HepG2 (cell line): ENCODE data around the gene G6PC3. TPM values are rescaled to one million over a fixed set of nuclear protein-coding genes. Genes with fewer than 3 reads are reported as not detected.

Experiments used
- ASH2L ChIP-seq: fragments of 300-600, 200-600 bp; sonication (generic); IDR thresholded peaks from 2 replicates; pipeline ENCODE4 v1.7.0; 2017; ENCODE audit warnings: low read depth, mild to moderate bottlenecking, moderate library complexity, mixed read lengths, low read length; ENCODE audit not compliant: insufficient read length
- GMEB2 ChIP-seq: IDR thresholded peaks from 2 replicates; pipeline ENCODE4 v1.6.1; 2016; ENCODE audit warnings: missing biosample characterization, missing genetic modification reagents, low read depth
- HBP1 ChIP-seq: IDR thresholded peaks from 2 replicates; pipeline ENCODE4 v1.6.1; 2016; ENCODE audit warnings: low read depth, control low read depth
- HCFC1 ChIP-seq: fragments of 150-350 bp; IDR thresholded peaks from 2 replicates; pipeline ENCODE4 v1.6.1; 2014; ENCODE audit warnings: low read depth, low read length
- HNRNPH1 ChIP-seq: fragments of 200-400 bp; formaldehyde crosslinking; optimal IDR thresholded peaks from 2 replicates; pipeline ENCODE3; 2017; ENCODE audit warnings: mild to moderate bottlenecking, low read depth, low read length
- HOXA3 ChIP-seq: sonication (generic); formaldehyde crosslinking; IDR thresholded peaks from 2 replicates; pipeline ENCODE4 v1.5.0; 2020; ENCODE audit warnings: missing genetic modification reagents
- HOXA5 ChIP-seq: sonication (generic); formaldehyde crosslinking; IDR thresholded peaks from 2 replicates; pipeline ENCODE4 v1.4.0; 2020; ENCODE audit warnings: missing genetic modification reagents
- MAFF ChIP-seq: IDR thresholded peaks from 2 replicates; pipeline ENCODE4 v1.6.1; 2011; ENCODE audit warnings: low read depth, low read length, improper control_type of control experiment
- MAX ChIP-seq: IDR thresholded peaks from 2 replicates; pipeline ENCODE4 v1.6.1; 2012; ENCODE audit warnings: inconsistent platforms
- MBNL3 ChIP-seq: fragments of 250-450 bp; sonication (Bioruptor Pico); conservative IDR thresholded peaks from 2 replicates; pipeline ENCODE4 v1.8.0; 2022; ENCODE audit warnings: mild to moderate bottlenecking, inconsistent platforms
- MTA3 ChIP-seq: sonication (generic); formaldehyde crosslinking; IDR thresholded peaks from 2 replicates; pipeline ENCODE4 v1.4.0; 2020; ENCODE audit warnings: missing genetic modification reagents
- NFYC ChIP-seq: IDR thresholded peaks from 2 replicates; pipeline ENCODE4 v1.6.1; 2016; ENCODE audit warnings: missing genetic modification reagents, missing compliant biosample characterization
- PHB2 ChIP-seq: fragments of 450-650 bp; IDR thresholded peaks from 2 replicates; pipeline ENCODE4 v1.6.1; 2018; ENCODE audit not compliant: partially characterized antibody
- POLR2AphosphoS5 ChIP-seq: IDR thresholded peaks from 2 replicates; pipeline ENCODE4 v1.6.1; 2012; ENCODE audit warnings: low read depth, low read length
- REL ChIP-seq: sonication (generic); formaldehyde crosslinking; conservative IDR thresholded peaks from 2 replicates; pipeline ENCODE4 v1.8.0; 2022; ENCODE audit warnings: mild to moderate bottlenecking, missing genetic modification reagents, moderate library complexity
- RORA ChIP-seq: sonication (generic); formaldehyde crosslinking; IDR thresholded peaks from 2 replicates; pipeline ENCODE4 v1.5.0; 2020; ENCODE audit warnings: mild to moderate bottlenecking, missing genetic modification reagents, moderate library complexity
- SAFB2 ChIP-seq: sonication (generic); formaldehyde crosslinking; IDR thresholded peaks from 2 replicates; pipeline ENCODE4 v1.5.1; 2020; ENCODE audit warnings: missing genetic modification reagents, low read depth, mild to moderate bottlenecking, borderline replicate concordance
- STAG1 ChIP-seq: sonication (generic); formaldehyde crosslinking; IDR thresholded peaks from 2 replicates; pipeline ENCODE4 v1.4.0; 2020; ENCODE audit warnings: missing genetic modification reagents
- TFDP1 ChIP-seq: IDR thresholded peaks from 2 replicates; pipeline ENCODE4 v1.6.1; 2016; ENCODE audit warnings: missing compliant biosample characterization, missing genetic modification reagents, borderline replicate concordance
- U2AF2 ChIP-seq: fragments of 200-400 bp; formaldehyde crosslinking; IDR thresholded peaks from 2 replicates; pipeline ENCODE4 v1.6.1; 2017; ENCODE audit warnings: low read depth, mild to moderate bottlenecking, low read length
- ZBTB7A ChIP-seq: sonication (generic); formaldehyde crosslinking; IDR thresholded peaks from 2 replicates; pipeline ENCODE4 v1.8.0; 2022; ENCODE audit warnings: mild to moderate bottlenecking, missing genetic modification reagents
- ZBTB7B ChIP-seq: sonication (generic); formaldehyde crosslinking; IDR thresholded peaks from 2 replicates; pipeline ENCODE4 v1.4.0; 2020; ENCODE audit warnings: missing genetic modification reagents
- ZNF10 ChIP-seq: sonication (generic); formaldehyde crosslinking; IDR thresholded peaks from 2 replicates; pipeline ENCODE4 v1.4.0; 2020; ENCODE audit warnings: mild to moderate bottlenecking, low read depth, missing genetic modification reagents, borderline replicate concordance
- ZNF274 ChIP-seq: sonication (generic); formaldehyde crosslinking; IDR thresholded peaks from 2 replicates; pipeline ENCODE4 v1.5.1; 2020; ENCODE audit warnings: mild to moderate bottlenecking, missing genetic modification reagents
- ZNF343 ChIP-seq: sonication (generic); formaldehyde crosslinking; IDR thresholded peaks from 2 replicates; pipeline ENCODE4 v1.4.0; 2020; ENCODE audit warnings: mild to moderate bottlenecking, missing genetic modification reagents
- ZNF431 ChIP-seq: sonication (generic); formaldehyde crosslinking; IDR thresholded peaks from 2 replicates; pipeline ENCODE4 v1.9.0; 2022; ENCODE audit warnings: missing genetic modification reagents, low read depth, mild to moderate bottlenecking, borderline replicate concordance
- ZNF605 ChIP-seq: sonication (generic); formaldehyde crosslinking; IDR thresholded peaks from 2 replicates; pipeline ENCODE4 v1.8.0; 2022; ENCODE audit warnings: mild to moderate bottlenecking, missing genetic modification reagents
- ZSCAN25 ChIP-seq: sonication (generic); formaldehyde crosslinking; IDR thresholded peaks from 2 replicates; pipeline ENCODE4 v1.8.0; 2022; ENCODE audit warnings: mild to moderate bottlenecking, missing genetic modification reagents
- ZSCAN9 ChIP-seq: IDR thresholded peaks from 2 replicates; pipeline ENCODE4 v1.6.1; 2016; ENCODE audit warnings: borderline replicate concordance
- polyA plus RNA-seq, 8 experiments: library from polyadenylated mRNA; depleted of rRNA in 3 of 8; stranded (reverse) in 7 of 8; unstranded in 1 of 8; fragments of >200 nt; fragmentation: Illumina TruSeq in 4 of 8; extraction: Trizol in 4 of 8; gene quantifications; 2 replicates each; pipeline versions ENCODE4 v1.2.1 to v1.2.3, GENCODE V29; 2011 to 2016; ENCODE audit warnings: low read depth in 4 of 8, missing spikeins in 1 of 8, mixed read lengths in 1 of 8; ENCODE audit not compliant: insufficient read depth in 1 of 8
- total RNA-seq, 5 experiments: library from RNA; depleted of rRNA; stranded (reverse); fragments of >200 nt; fragmentation: Illumina TruSeq; extraction: Trizol; gene quantifications; 2 replicates each; pipeline ENCODE4 v1.2.3, GENCODE V29; 2016; ENCODE audit warnings: low read depth in 1 of 5

Gene G6PC3
- total and polyA plus RNA-seq, 2 of the 13 experiments (the other 11 are each of a cell fraction or from before 2014, with no cell fraction given): 38.5 to 75.8 TPM

- TF ChIP-seq ZNF343 (0 out of 2 replicates have a peak, but pooled peaks have one; percentile 32), POLR2AphosphoS5 (no peak), MTA3 (CRISPR knock-in tag) (no peak), MBNL3 (CRISPR knock-in tag) (no peak), HOXA5 (CRISPR knock-in tag) (no peak), REL (no peak), MAX (no peak), ZNF10 (CRISPR knock-in tag) (no peak), ZBTB7A (CRISPR knock-in tag) (no peak), HNRNPH1 (no peak), MAFF (no peak), ZBTB7B (CRISPR knock-in tag) (0 out of 2 replicates have a peak, but pooled peaks have one; percentile 51), HOXA3 (CRISPR knock-in tag) (peak; percentile 2; the same call in 1 of the 2 replicates), ZNF274 (CRISPR knock-in tag) (0 out of 2 replicates have a peak, but pooled peaks have one; percentile 10), GMEB2 (CRISPR knock-in tag) (no peak), ZSCAN25 (CRISPR knock-in tag) (peak; percentile 21; the same call in 1 of the 2 replicates), HCFC1 (no peak), ZSCAN9 (CRISPR knock-in tag) (no peak), STAG1 (peak; percentile 89), TFDP1 (CRISPR knock-in tag) (no peak), SAFB2 (CRISPR knock-in tag) (no peak), ZNF605 (CRISPR knock-in tag) (0 out of 2 replicates have a peak, but pooled peaks have one; percentile 51), U2AF2 (0 out of 2 replicates have a peak, but pooled peaks have one; percentile 46), PHB2 (no peak), ASH2L (no peak), HBP1 (CRISPR knock-in tag) (no peak), NFYC (CRISPR knock-in tag) (no peak), ZNF431 (CRISPR knock-in tag) (no peak), RORA (CRISPR knock-in tag) (no peak)
These were observed 45.3 kb downstream of the G6PC3 start (continued) for GRCh38 chr17:44115585-44116415.
